Measurements from ENCODE around the gene DPP8.

DPP8 gene

GRCh38 chr15:65423150-65423975 is 94.1 kb downstream of the DPP8 start:
- no peak for DNase-seq

- DNase-seq, result no peak
These were observed 95.9 kb downstream of the DPP8 start for GRCh38 chr15:65421360-65422215.

GRCh38 chr15:65420975-65421359 is 96.5 kb downstream of the DPP8 start:
- no peak for DNase-seq

- DNase-seq, result no peak
These were observed 98.9 kb downstream of the DPP8 start for GRCh38 chr15:65418596-65418995.

- peak; percentile 13 for DNase-seq
These were observed 100.6 kb downstream of the DPP8 start for GRCh38 chr15:65416845-65417416.

GRCh38 chr15:65414841-65415621 is 102.5 kb downstream of the DPP8 start:
- peak; percentile 77 for DNase-seq

GRCh38 chr15:65413760-65414144 is 103.7 kb downstream of the DPP8 start:
- no peak for DNase-seq

- DNase-seq, result no peak
These were observed 104.3 kb downstream of the DPP8 start for GRCh38 chr15:65413051-65413759.

- DNase-seq, result no peak
These were observed 104.9 kb downstream of the DPP8 start for GRCh38 chr15:65412556-65412955.

GRCh38 chr15:65411465-65412071 is 105.9 kb downstream of the DPP8 start:
- DNase-seq, result no peak

GRCh38 chr15:65410972-65411371 is 106.5 kb downstream of the DPP8 start:
- no peak for DNase-seq

- no peak for DNase-seq
These were observed 107.5 kb downstream of the DPP8 start for GRCh38 chr15:65410036-65410435.

GRCh38 chr15:65409036-65409631 is 108.4 kb downstream of the DPP8 start:
- DNase-seq, result no peak

- DNase-seq, result no peak
These were observed 109.0 kb downstream of the DPP8 start for GRCh38 chr15:65408324-65409035.

GRCh38 chr15:65406424-65407000 is 111.0 kb downstream of the DPP8 start:
- no peak for DNase-seq

GRCh38 chr15:65405791-65406423 is 111.6 kb downstream of the DPP8 start:
- no peak for DNase-seq

GRCh38 chr15:65404186-65404872 is 113.2 kb downstream of the DPP8 start:
- DNase-seq, result no peak

GRCh38 chr15:65402961-65403360 is 114.5 kb downstream of the DPP8 start:
- DNase-seq, result no peak

- DNase-seq, result no peak
These were observed 115.8 kb downstream of the DPP8 start for GRCh38 chr15:65401611-65402240.

Data from NCI-H446 treated with DMSO at 0.1 percent for 48 hours (cell line).